Neural cell (in vitro differentiated cells): ENCODE measurements around the gene KLF16. TPM values are rescaled to one million over a fixed set of nuclear protein-coding genes. Genes with fewer than 3 reads are reported as not detected.

ENCODE experiments used
- H2AFZ ChIP-seq: fragments of 200-600, 300-800 bp; sonication (generic), shearing (Covaris generic); 2 replicates; pipeline ENCODE4 v1.6.0; 2014; ENCODE audit warnings: low read depth, mild to moderate bottlenecking, antibody characterized with exemption, low read length, moderate library complexity
- H3F3A ChIP-seq: fragments of 200-600 bp; shearing (Covaris generic); 2 replicates; pipeline ENCODE4 v1.6.1; 2016; ENCODE audit warnings: mild to moderate bottlenecking, moderate library complexity, mixed read lengths, antibody characterized with exemption, low read length; ENCODE audit not compliant: insufficient read depth, poor library complexity, severe bottlenecking
- H3K27ac ChIP-seq: fragments of 200-600, 300-800 bp; sonication (generic), shearing (Covaris generic); 2 replicates; pipeline ENCODE4 v1.5.1; 2014; ENCODE audit warnings: mild to moderate bottlenecking, low read length, moderate library complexity
- H3K27me3 ChIP-seq: fragments of 300-800, 200-600 bp; sonication (generic), shearing (Covaris generic); 2 replicates; pipeline ENCODE4 v1.6.0; 2014; ENCODE audit warnings: mild to moderate bottlenecking, low read depth, low read length, moderate library complexity; ENCODE audit not compliant: insufficient read depth
- H3K36me3 ChIP-seq: fragments of 300-800, 200-600 bp; sonication (generic), shearing (Covaris generic); 2 replicates; pipeline ENCODE4 v1.5.1; 2014; ENCODE audit warnings: mild to moderate bottlenecking, antibody characterized with exemption, low read length, moderate library complexity; ENCODE audit not compliant: insufficient read depth
- H3K4me2 ChIP-seq: fragments of 300-800, 200-600 bp; sonication (generic), shearing (Covaris generic); 2 replicates; pipeline ENCODE4 v1.6.0; 2014; ENCODE audit warnings: mild to moderate bottlenecking, low read length
- H3K4me3 ChIP-seq: fragments of 300-800, 200-600 bp; sonication (generic), shearing (Covaris generic); 2 replicates; pipeline ENCODE4 v1.5.1; 2014; ENCODE audit warnings: mild to moderate bottlenecking, low read length, moderate library complexity
- H3K79me2 ChIP-seq: fragments of 200-600 bp; shearing (Covaris generic); replicated peaks from 2 replicates; pipeline ENCODE4 v1.6.0; 2014; ENCODE audit warnings: mild to moderate bottlenecking, low read length, moderate library complexity; ENCODE audit not compliant: insufficient read depth
- H3K9ac ChIP-seq: fragments of 300-800, 200-600 bp; sonication (generic), shearing (Covaris generic); 2 replicates; pipeline ENCODE4 v1.6.1; 2016; ENCODE audit warnings: mild to moderate bottlenecking, low read length, mixed read lengths
- H3K9me2 ChIP-seq: fragments of 200-600 bp; shearing (Covaris generic); 2 replicates; pipeline ENCODE4 v1.6.1; 2016; ENCODE audit warnings: mild to moderate bottlenecking, low read length, mixed read lengths; ENCODE audit not compliant: insufficient read depth
- H3K9me3 ChIP-seq: fragments of 200-600, 300-800 bp; sonication (generic), shearing (Covaris generic); 2 replicates; pipeline ENCODE4 v1.6.1; 2016; ENCODE audit warnings: mild to moderate bottlenecking, mixed run types, low read length, moderate library complexity, mixed read lengths
- H4K20me1 ChIP-seq: fragments of 200-600 bp; shearing (Covaris generic); 2 replicates; pipeline ENCODE4 v1.6.1; 2016; ENCODE audit warnings: mild to moderate bottlenecking, mixed run types; ENCODE audit not compliant: insufficient read depth
- EP300 ChIP-seq: fragments of 450-650 bp; conservative IDR thresholded peaks from 2 replicates; pipeline ENCODE4 v1.6.1; 2014; ENCODE audit warnings: antibody characterized with exemption, mild to moderate bottlenecking, moderate library complexity; ENCODE audit not compliant: poor library complexity, severe bottlenecking
- EZH2 ChIP-seq: fragments of 200-600, 300-800 bp; shearing (Covaris generic), sonication (generic); IDR thresholded peaks from 2 replicates; pipeline ENCODE4 v1.6.1; 2014; ENCODE audit warnings: antibody characterized with exemption, low read length, borderline replicate concordance, mild to moderate bottlenecking; ENCODE audit not compliant: insufficient read depth, poor library complexity, severe bottlenecking
- MXI1 ChIP-seq: fragments of 450-650 bp; conservative IDR thresholded peaks from 2 replicates; pipeline ENCODE4 v1.6.1; 2014; ENCODE audit warnings: antibody characterized with exemption, mild to moderate bottlenecking; ENCODE audit not compliant: poor library complexity, severe bottlenecking
- POLR2AphosphoS5 ChIP-seq: IDR thresholded peaks from 2 replicates; pipeline ENCODE4 v1.6.1; 2012
- RAD21 ChIP-seq: fragments of 450-650 bp; conservative IDR thresholded peaks from 2 replicates; pipeline ENCODE4 v1.6.1; 2014; ENCODE audit warnings: antibody characterized with exemption, mild to moderate bottlenecking, moderate library complexity
- SMC3 ChIP-seq: fragments of 450-650 bp; conservative IDR thresholded peaks from 2 replicates; pipeline ENCODE4 v1.6.1; 2014; ENCODE audit warnings: antibody characterized with exemption, mild to moderate bottlenecking, moderate library complexity; ENCODE audit not compliant: poor library complexity
- TAF1 ChIP-seq: IDR thresholded peaks from 2 replicates; pipeline ENCODE4 v1.6.1; 2012; ENCODE audit warnings: low read depth
- polyA plus RNA-seq: library from polyadenylated mRNA; depleted of rRNA; stranded (reverse); fragments of >200 nt; gene quantifications from 2 replicates; pipeline ENCODE4 v1.2.3, GENCODE V29; 2014
- TF ChIP-seq, protein P1 (sequence below): IDR thresholded peaks from 2 replicates; pipeline ENCODE4 v1.6.1; 2012; ENCODE audit warnings: borderline replicate concordance
- TF ChIP-seq, protein P2 (sequence below): fragments of 450-650 bp; IDR thresholded peaks from 2 replicates; pipeline ENCODE4 v1.5.1; 2014; ENCODE audit warnings: antibody characterized with exemption, mild to moderate bottlenecking, moderate library complexity; ENCODE audit not compliant: poor library complexity, severe bottlenecking

Gene KLF16
- polyA plus RNA-seq, 1 donor from 2014 or later = 3.5 TPM

DNA sequence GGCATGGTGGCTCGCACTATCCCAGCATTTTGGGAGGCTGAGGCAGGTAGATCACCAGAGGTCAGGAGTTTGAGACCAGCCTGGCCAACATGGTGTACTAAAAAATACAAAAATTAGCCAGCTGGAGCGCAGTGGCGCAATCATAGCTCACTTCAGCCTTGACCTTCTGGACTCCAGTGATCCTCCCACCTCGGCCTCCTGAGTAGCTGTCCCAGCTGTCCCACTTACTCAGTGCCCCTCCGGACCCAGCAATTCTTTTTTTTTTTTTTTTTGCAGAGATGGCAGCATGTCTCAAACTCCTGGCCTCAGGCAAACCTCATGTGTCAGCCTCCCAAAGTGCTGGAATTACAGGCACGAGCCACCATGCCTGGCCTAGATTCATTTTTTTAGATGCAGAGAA is 39.5 kb upstream of the KLF16 start:
- no peak overlapping the region for H3K27ac ChIP-seq
- no peak for TF ChIP-seq SMC3
- no peak for TF ChIP-seq MXI1
- TF ChIP-seq, protein P1, sequence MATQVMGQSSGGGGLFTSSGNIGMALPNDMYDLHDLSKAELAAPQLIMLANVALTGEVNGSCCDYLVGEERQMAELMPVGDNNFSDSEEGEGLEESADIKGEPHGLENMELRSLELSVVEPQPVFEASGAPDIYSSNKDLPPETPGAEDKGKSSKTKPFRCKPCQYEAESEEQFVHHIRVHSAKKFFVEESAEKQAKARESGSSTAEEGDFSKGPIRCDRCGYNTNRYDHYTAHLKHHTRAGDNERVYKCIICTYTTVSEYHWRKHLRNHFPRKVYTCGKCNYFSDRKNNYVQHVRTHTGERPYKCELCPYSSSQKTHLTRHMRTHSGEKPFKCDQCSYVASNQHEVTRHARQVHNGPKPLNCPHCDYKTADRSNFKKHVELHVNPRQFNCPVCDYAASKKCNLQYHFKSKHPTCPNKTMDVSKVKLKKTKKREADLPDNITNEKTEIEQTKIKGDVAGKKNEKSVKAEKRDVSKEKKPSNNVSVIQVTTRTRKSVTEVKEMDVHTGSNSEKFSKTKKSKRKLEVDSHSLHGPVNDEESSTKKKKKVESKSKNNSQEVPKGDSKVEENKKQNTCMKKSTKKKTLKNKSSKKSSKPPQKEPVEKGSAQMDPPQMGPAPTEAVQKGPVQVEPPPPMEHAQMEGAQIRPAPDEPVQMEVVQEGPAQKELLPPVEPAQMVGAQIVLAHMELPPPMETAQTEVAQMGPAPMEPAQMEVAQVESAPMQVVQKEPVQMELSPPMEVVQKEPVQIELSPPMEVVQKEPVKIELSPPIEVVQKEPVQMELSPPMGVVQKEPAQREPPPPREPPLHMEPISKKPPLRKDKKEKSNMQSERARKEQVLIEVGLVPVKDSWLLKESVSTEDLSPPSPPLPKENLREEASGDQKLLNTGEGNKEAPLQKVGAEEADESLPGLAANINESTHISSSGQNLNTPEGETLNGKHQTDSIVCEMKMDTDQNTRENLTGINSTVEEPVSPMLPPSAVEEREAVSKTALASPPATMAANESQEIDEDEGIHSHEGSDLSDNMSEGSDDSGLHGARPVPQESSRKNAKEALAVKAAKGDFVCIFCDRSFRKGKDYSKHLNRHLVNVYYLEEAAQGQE = no peak
- TF ChIP-seq, protein P2, sequence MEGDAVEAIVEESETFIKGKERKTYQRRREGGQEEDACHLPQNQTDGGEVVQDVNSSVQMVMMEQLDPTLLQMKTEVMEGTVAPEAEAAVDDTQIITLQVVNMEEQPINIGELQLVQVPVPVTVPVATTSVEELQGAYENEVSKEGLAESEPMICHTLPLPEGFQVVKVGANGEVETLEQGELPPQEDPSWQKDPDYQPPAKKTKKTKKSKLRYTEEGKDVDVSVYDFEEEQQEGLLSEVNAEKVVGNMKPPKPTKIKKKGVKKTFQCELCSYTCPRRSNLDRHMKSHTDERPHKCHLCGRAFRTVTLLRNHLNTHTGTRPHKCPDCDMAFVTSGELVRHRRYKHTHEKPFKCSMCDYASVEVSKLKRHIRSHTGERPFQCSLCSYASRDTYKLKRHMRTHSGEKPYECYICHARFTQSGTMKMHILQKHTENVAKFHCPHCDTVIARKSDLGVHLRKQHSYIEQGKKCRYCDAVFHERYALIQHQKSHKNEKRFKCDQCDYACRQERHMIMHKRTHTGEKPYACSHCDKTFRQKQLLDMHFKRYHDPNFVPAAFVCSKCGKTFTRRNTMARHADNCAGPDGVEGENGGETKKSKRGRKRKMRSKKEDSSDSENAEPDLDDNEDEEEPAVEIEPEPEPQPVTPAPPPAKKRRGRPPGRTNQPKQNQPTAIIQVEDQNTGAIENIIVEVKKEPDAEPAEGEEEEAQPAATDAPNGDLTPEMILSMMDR = no peak
- TF ChIP-seq EP300 = no peak
- TF ChIP-seq POLR2AphosphoS5 = no peak
- TF ChIP-seq TAF1 = no peak
- TF ChIP-seq EZH2 = no peak
- TF ChIP-seq RAD21 = no peak
- H3K4me3 ChIP-seq = no peak overlapping the region
- no peaks in the 10 kb centered on the region for H3K36me3 ChIP-seq
- no peaks in the 10 kb centered on the region for H3K27me3 ChIP-seq
- H2AFZ ChIP-seq = no peak overlapping the region
- H3F3A ChIP-seq = no peaks in the 10 kb centered on the region
- no peaks in the 10 kb centered on the region for H3K9me3 ChIP-seq
- H3K9me2 ChIP-seq = no peaks in the 10 kb centered on the region
- H4K20me1 ChIP-seq = no peaks in the 10 kb centered on the region
- peaks cover 12% of the 10 kb centered on the region for H3K79me2 ChIP-seq
- H3K4me2 ChIP-seq = no peak overlapping the region
- H3K9ac ChIP-seq = no peak overlapping the region

DNA sequence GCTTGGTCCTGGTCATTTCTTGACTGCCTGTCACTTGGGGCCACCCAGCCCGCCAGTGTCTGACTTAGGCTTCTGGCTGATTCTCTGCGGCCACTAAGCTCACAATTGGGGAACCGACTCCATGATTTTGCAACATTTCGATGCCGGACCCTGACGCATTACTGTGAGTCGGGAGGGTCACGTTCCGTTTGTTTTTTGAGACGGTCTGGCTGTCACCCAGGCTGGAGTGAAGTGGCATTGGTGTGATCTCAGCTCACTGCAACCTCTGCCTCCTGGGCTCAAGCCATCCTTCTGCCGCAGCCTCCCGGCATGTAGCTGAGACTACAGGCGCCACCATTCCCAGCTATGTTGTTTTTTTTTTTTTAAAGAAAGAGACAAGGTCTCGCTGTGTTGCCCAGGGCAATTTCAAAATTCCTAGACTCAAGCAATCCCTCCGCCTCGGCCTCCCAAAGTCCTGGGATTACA is 38.6 kb upstream of the KLF16 start:
- Histone ChIP-seq H2AFZ (no peak overlapping the region), H3K27me3 (no peaks in the 10 kb centered on the region), H3K9me2 (no peaks in the 10 kb centered on the region), H3K27ac (no peak overlapping the region), H3K9me3 (no peaks in the 10 kb centered on the region), H3K4me3 (no peak overlapping the region), H4K20me1 (no peaks in the 10 kb centered on the region), H3F3A (no peaks in the 10 kb centered on the region), H3K79me2 (peaks cover 7% of the 10 kb centered on the region), H3K4me2 (no peak overlapping the region), H3K36me3 (no peaks in the 10 kb centered on the region), H3K9ac (no peak overlapping the region)
- no peak for TF ChIP-seq EP300
- no peak for TF ChIP-seq TAF1
- no peak for TF ChIP-seq RAD21
- TF ChIP-seq, protein P2 = no peak
- TF ChIP-seq SMC3 = no peak
- TF ChIP-seq, protein P1 = no peak
- TF ChIP-seq EZH2 = no peak
- no peak for TF ChIP-seq POLR2AphosphoS5
- TF ChIP-seq MXI1 = no peak
